Measurements from ENCODE around the gene MRPL2. TPM values are rescaled to one million over a fixed set of nuclear protein-coding genes. Genes with fewer than 3 reads are reported as not detected.

The MRPL2 gene
- total and polyA plus RNA-seq, 2 of the 8 experiments (the other 6 are each of a cell fraction or from before 2014, with no cell fraction given), result 58.7 to 99.9 TPM

DNA sequence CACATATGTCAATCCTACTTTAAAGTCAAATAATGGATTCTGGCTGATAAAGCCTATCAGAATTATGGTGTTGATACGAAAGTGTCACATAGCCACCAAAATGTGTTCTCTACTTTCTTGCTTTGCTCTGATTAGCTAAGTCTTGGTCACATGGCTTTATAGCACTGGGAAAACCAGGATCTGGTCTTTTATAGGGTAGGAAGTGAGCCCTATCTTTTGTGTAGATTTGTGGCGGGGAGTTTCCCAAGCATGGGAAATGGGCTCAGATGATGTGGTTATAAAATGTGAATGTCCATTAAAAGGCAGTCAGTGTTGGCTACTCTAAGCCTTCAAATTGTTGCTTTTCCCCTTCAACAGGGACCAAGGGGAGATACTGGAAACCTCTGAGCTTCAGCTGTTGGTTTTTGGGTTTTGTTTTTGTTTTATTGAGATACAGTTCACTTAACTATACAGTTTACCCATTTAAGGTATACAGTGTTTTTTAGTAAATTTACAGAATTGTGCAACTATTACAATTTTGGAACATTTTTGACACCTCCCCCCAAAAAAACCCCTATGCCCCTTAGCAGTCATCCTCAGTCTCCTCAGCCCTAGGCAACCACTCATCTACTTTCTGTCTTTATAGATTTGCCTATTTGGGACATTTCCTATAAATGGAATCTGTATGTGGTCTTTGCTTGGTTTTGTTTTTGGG is 25.6 kb downstream of the MRPL2 start (continued):
- TF ChIP-seq, protein P1, sequence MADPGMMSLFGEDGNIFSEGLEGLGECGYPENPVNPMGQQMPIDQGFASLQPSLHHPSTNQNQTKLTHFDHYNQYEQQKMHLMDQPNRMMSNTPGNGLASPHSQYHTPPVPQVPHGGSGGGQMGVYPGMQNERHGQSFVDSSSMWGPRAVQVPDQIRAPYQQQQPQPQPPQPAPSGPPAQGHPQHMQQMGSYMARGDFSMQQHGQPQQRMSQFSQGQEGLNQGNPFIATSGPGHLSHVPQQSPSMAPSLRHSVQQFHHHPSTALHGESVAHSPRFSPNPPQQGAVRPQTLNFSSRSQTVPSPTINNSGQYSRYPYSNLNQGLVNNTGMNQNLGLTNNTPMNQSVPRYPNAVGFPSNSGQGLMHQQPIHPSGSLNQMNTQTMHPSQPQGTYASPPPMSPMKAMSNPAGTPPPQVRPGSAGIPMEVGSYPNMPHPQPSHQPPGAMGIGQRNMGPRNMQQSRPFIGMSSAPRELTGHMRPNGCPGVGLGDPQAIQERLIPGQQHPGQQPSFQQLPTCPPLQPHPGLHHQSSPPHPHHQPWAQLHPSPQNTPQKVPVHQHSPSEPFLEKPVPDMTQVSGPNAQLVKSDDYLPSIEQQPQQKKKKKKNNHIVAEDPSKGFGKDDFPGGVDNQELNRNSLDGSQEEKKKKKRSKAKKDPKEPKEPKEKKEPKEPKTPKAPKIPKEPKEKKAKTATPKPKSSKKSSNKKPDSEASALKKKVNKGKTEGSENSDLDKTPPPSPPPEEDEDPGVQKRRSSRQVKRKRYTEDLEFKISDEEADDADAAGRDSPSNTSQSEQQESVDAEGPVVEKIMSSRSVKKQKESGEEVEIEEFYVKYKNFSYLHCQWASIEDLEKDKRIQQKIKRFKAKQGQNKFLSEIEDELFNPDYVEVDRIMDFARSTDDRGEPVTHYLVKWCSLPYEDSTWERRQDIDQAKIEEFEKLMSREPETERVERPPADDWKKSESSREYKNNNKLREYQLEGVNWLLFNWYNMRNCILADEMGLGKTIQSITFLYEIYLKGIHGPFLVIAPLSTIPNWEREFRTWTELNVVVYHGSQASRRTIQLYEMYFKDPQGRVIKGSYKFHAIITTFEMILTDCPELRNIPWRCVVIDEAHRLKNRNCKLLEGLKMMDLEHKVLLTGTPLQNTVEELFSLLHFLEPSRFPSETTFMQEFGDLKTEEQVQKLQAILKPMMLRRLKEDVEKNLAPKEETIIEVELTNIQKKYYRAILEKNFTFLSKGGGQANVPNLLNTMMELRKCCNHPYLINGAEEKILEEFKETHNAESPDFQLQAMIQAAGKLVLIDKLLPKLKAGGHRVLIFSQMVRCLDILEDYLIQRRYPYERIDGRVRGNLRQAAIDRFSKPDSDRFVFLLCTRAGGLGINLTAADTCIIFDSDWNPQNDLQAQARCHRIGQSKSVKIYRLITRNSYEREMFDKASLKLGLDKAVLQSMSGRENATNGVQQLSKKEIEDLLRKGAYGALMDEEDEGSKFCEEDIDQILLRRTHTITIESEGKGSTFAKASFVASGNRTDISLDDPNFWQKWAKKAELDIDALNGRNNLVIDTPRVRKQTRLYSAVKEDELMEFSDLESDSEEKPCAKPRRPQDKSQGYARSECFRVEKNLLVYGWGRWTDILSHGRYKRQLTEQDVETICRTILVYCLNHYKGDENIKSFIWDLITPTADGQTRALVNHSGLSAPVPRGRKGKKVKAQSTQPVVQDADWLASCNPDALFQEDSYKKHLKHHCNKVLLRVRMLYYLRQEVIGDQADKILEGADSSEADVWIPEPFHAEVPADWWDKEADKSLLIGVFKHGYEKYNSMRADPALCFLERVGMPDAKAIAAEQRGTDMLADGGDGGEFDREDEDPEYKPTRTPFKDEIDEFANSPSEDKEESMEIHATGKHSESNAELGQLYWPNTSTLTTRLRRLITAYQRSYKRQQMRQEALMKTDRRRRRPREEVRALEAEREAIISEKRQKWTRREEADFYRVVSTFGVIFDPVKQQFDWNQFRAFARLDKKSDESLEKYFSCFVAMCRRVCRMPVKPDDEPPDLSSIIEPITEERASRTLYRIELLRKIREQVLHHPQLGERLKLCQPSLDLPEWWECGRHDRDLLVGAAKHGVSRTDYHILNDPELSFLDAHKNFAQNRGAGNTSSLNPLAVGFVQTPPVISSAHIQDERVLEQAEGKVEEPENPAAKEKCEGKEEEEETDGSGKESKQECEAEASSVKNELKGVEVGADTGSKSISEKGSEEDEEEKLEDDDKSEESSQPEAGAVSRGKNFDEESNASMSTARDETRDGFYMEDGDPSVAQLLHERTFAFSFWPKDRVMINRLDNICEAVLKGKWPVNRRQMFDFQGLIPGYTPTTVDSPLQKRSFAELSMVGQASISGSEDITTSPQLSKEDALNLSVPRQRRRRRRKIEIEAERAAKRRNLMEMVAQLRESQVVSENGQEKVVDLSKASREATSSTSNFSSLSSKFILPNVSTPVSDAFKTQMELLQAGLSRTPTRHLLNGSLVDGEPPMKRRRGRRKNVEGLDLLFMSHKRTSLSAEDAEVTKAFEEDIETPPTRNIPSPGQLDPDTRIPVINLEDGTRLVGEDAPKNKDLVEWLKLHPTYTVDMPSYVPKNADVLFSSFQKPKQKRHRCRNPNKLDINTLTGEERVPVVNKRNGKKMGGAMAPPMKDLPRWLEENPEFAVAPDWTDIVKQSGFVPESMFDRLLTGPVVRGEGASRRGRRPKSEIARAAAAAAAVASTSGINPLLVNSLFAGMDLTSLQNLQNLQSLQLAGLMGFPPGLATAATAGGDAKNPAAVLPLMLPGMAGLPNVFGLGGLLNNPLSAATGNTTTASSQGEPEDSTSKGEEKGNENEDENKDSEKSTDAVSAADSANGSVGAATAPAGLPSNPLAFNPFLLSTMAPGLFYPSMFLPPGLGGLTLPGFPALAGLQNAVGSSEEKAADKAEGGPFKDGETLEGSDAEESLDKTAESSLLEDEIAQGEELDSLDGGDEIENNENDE (IDR thresholded peaks at IDR 0.05; ENCODE audit: insufficient replicate concordance, low read length), result no peak
- TF ChIP-seq NRF1 (IDR thresholded peaks at IDR 0.05; ENCODE audit: low read depth, low read length) (no peak), RNF2 (IDR thresholded peaks at IDR 0.05; ENCODE audit: borderline replicate concordance, low read depth, low read length, missing control alignments, poor library complexity, severe bottlenecking) (no peak), CHD1 (IDR thresholded peaks at IDR 0.05; ENCODE audit: low read depth, low read length) (no peak), SIN3A (conservative IDR thresholded peaks at IDR 0.05 in 1 of 2, IDR thresholded peaks at IDR 0.05 in 1 of 2; ENCODE audit: low read depth in 1 of 2, low read length in 2 of 2) (no peak), PHF8 (conservative IDR thresholded peaks at IDR 0.05; ENCODE audit: low read depth, low read length) (no peak)
